ENCODE results near the gene ATP6V1C2.

ATP6V1C2 gene

GRCh38 chr2:10721396-10722251 is at the start of gene ATP6V1C2:
ATP6V1C2 (plus strand) TSS chr2:10721630; CDS start chr2:10722850, 1,220 bp downstream.
- DNase-seq: peak; percentile 25

- DNase-seq: no peak
Observed at GRCh38 chr2:10675131-10675530, 46.3 kb upstream of the ATP6V1C2 start.

DNA sequence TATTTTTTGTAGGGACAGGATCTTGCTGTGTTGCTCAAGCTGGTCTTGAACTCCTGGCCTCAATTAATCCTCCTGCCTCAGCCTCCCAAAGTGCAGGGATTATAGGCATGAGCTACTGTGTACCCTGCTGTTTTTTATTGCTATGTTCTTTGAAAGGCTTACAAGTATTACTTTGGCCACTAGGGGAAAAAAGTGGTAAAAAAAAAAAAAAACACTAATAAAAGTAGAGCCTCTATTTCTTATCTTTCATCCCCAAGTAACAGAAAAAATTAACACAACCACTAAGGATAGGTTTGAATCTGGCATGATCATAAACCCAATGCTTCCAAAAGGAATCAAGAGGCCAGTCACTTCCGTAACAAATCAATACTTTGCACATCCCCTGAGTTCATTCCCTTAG is 43.2 kb upstream of the ATP6V1C2 start:
- DNase-seq: peak; percentile 12

- no peak for DNase-seq
Observed at GRCh38 chr2:10680214-10680613, 41.2 kb upstream of the ATP6V1C2 start.

DNA sequence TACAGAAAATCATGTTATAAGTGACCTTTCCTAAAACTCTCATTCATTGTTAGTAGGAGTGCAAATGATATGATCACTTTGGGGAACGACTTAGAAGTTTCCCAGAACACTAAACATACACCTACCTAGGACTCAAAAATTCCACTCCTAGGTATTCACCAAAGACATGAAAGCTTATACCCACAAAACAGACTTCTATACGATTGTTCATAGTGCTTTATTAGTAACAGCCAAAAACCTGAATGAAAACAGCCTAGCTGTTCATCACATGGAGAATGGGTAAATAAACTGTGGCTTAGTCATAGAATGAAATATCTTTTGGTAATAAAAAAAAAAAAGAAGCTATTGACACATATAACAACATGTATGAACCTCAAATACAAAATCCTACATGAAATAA is 40.5 kb upstream of the ATP6V1C2 start:
- DNase-seq: no peak

DNA sequence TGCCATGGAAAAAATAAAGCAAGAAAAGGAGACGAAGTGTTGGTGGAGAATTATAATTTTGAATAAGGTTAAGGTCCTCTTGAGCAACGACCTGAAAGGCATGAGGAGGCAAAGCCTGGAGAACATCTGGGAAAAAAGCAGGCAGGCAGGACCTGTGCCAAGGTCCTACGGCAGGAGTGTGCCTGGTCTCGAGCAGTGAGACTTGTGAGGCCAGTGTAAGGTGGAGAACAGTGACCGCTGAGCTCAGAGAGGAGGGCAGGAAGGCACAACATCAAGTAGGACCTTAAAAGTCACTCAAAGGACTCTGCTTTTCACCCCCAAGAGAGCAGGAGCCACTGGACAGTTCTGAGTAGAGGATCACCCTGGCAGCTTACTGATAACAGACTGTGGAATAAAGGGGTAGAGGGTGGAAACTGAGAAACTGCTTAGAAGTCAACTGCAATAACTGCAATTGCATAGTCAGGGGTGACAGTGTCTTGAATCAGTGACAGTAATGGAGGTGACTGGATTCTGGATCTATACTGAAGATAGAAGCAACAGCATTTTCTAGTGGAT is 35.2 kb upstream of the ATP6V1C2 start:
- DNase-seq: no peak

GRCh38 chr2:10688921-10689807 is 32.3 kb upstream of the ATP6V1C2 start:
- no peak for DNase-seq

GRCh38 chr2:10691521-10691920 is 29.9 kb upstream of the ATP6V1C2 start:
- DNase-seq: no peak

DNA sequence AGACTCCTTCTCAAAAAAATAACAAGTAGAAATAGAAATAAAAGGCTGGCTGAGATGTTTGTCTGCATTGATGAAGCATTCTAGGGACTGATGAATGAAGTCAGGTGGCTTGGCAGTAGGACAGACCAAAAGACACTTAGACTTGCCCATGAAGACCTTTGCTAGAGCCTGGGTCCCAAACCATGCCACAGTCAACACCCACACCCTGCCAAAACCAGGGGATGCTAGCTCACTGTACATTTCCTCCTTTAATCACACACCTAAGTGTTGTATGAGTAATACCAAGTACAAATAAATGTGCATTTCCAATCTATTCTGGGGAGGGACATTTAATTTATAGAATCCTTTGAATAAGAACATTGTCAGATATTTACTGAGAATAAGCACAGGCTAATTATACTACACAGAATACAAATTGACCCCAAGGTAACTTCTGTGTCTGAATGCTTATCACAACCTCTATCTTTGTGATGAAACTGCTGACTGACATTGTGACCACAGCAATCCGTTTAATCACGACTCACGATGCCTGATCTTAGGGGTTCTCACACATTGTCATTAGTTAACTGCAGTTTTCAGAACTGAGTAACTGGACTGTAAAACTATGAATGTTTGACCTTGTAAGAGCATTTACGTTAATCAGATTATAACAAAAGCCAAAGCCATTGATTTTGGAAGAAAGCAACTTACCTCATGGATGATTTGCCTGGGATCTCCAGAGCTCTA is 21.2 kb upstream of the ATP6V1C2 start:
- no peak for DNase-seq

DNA sequence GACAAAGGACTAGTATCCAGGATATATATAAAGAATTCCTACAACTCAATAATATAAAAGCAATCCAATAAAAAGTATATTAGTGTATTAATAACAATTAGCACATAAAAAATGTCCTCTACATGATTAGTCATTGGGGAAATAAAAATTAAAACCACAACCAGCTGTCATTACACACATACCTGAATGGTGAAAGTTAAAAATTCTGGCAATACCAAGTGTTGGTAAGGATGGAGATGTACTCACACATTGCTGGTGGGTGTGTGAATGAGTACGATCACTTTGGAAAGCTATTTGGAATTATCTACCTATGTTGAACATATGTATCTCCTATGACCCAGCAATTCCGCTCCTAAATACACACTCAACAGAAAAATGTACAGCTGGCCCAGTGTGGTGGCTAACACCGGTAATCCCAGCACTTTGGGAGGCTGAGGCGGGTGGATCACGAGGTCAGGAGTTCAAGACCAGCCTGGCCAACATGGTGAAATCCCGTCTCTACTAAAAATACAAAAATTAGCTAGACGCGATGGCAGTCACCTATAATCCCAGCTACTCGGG is 17.3 kb upstream of the ATP6V1C2 start:
- no peak for DNase-seq

DNA sequence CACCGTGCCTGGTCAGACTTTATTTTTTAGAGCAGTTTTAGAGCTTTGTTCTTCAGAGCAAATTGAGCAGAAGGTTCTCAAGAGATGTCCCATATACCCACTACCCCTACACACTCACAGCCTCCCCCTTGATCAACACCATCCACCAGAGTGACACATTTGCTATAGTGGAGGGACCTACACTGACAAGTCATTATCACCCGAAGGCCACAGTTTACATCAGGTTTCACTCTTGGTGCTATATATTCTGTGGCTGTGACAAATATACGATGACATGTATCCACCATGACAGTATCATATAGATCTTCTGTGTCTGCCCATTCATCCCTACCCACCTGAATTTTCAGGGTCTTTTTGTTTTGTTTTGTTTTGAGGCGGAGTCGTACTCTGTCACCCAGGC is 15.4 kb upstream of the ATP6V1C2 start:
- no peak for DNase-seq

GRCh38 chr2:10707831-10708230 is 13.6 kb upstream of the ATP6V1C2 start:
- DNase-seq: no peak

- peak; percentile 85 for DNase-seq
Observed at GRCh38 chr2:10709290-10709939, 12.0 kb upstream of the ATP6V1C2 start.

- no peak for DNase-seq
Observed at GRCh38 chr2:10712185-10712809, 9.1 kb upstream of the ATP6V1C2 start.

GRCh38 chr2:10716581-10716980 is 4.8 kb upstream of the ATP6V1C2 start:
- no peak for DNase-seq

- DNase-seq: no peak
Observed at GRCh38 chr2:10717628-10718027, 3.8 kb upstream of the ATP6V1C2 start.

- DNase-seq: no peak
Observed at GRCh38 chr2:10720306-10720705, 1.1 kb upstream of the ATP6V1C2 start.

GRCh38 chr2:10720947-10721395 is 459 bp upstream of the ATP6V1C2 start:
- no peak for DNase-seq

DNA sequence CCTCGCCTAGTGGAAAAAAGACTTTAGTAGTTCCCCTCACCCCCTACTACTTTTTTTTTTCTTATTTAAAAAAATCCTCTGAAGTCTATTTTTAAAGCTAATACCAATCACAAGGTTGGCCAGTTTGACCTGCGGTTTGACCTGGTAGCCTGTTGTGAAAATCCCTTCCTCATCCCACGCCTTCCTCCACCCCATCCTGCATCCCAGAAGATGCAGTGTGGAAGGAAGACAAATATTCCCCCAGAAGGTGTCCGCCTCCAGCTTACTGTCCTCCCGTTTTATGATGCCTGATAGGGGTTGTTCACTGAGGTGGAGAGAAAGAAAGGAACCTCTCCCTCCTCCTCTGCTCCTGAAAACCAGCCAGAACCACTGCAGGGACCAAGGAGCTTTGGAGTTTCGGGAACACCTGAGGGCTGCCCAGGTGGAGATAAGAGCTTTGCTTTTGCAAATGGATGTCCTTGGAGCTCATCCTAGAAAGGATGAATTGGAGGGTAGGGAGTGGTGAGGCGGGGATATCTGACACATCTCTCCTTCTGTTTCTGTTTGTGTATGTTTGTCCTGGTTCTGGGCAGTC is 909 bp downstream of the ATP6V1C2 start:
- no peak for DNase-seq

DNA sequence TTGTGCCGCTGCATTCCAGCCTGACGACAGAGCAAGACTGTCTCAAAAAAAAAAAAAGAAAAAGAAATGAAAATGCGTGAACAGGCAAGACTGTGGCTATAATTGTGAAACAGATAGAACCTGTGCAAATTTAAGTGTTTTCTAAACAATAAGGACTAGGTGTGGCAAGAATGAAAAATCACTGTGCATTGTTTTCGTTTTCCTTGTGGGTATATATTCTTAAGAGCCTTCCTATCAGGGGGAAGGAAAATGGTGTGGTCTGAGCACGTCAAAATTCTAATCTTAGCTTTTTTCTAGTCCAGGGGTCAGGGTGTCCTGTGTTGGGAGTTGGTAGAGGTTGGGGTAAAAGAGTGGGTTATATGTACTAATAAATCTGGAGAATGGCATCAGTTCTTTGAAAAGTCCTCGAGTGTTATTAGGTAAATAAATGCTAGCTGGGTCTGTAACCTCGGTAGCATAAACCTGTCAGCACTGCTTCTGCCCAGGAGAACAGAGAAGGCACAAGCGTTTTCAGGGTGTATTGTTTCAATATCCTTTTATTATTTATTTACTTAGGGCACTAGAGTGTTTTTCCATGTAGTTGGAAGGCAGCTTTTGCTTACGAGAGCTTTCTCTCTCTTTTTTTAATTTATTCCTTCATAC is 11.6 kb downstream of the ATP6V1C2 start:
- DNase-seq: peak; percentile 48

- no peak for DNase-seq
Observed at GRCh38 chr2:10733566-10733925, 12.1 kb downstream of the ATP6V1C2 start.

Data from NCI-H2171 treated with DMSO at 0.1 percent for 48 hours (cell line).